ENCODE results near the gene GPR156. TPM values are rescaled to one million over a fixed set of nuclear protein-coding genes. Genes with fewer than 3 reads are reported as not detected.

The GPR156 gene
- total and polyA plus RNA-seq, 2 donors (not counting 3 experiments of a cell fraction or from before 2014, with no cell fraction given): 0.14 to 0.27 TPM

- no TSS peak for BruUV-seq (replicated peaks)
- peaks cover 5% of the 10 kb centered on the region for H3K4me1 ChIP-seq (ENCODE audit: control insufficient read depth, extremely low read depth, insufficient read depth, low read length)
- TF ChIP-seq CTCF (IDR thresholded peaks at IDR 0.05; ENCODE audit: extremely low read depth in 1 of 2, insufficient read depth in 1 of 2, low read depth in 1 of 2, low read length in 2 of 2): no peak
- no peak for TF ChIP-seq MYC (IDR thresholded peaks at IDR 0.05; ENCODE audit: low read depth, low read length)
- TF ChIP-seq FOS (IDR thresholded peaks at IDR 0.05; ENCODE audit: borderline replicate concordance, insufficient read depth, low read length): no peak
- no peak for TF ChIP-seq POLR2AphosphoS5 (IDR thresholded peaks at IDR 0.05; ENCODE audit: insufficient read depth, low read depth, low read length)
- TF ChIP-seq POLR2A (IDR thresholded peaks at IDR 0.05; ENCODE audit: low read depth, low read length): no peak
- no peak for TF ChIP-seq MAX (IDR thresholded peaks at IDR 0.05; ENCODE audit: insufficient read depth, insufficient read length)
- no peak for TF ChIP-seq JUN (IDR thresholded peaks at IDR 0.05; ENCODE audit: borderline replicate concordance, insufficient read depth, insufficient read length, low read depth)
- no peak for TF ChIP-seq EZH2 (IDR thresholded peaks at IDR 0.05; ENCODE audit: borderline replicate concordance, low read depth, low read length, severe bottlenecking)
- no peak for TF ChIP-seq GATA2 (IDR thresholded peaks at IDR 0.05; ENCODE audit: insufficient read depth, insufficient read length, low read depth, low read length)
- intact Hi-C loops (cut with micrococcal nuclease): no loop called here
- FAIRE-seq: no peak
- no peak overlapping the region for H3K4me2 ChIP-seq (ENCODE audit: insufficient read depth, low read length)
- no peaks in the 10 kb centered on the region for H3K27me3 ChIP-seq (ENCODE audit: control insufficient read depth in 2 of 2, insufficient read depth in 2 of 2, low read length in 2 of 2)
- no peak overlapping the region for H2AFZ ChIP-seq (ENCODE audit: low read depth, low read length)
- DNase-seq (ENCODE audit: low read depth, low spot score): no peak
- ChIA-PET POLR2A (interaction anchor here (1.6 kb wide), 1 partner anchor 44 kb away, joined by 4 read pairs; no protein-coding TSS in a partner anchor), CTCF (no interaction called here)
- no peak overlapping the region for H3K9ac ChIP-seq (replicated peaks; ENCODE audit: extremely low read depth, insufficient read depth, low read length)
- no peak overlapping the region for H3K27ac ChIP-seq (ENCODE audit: insufficient read depth, low read depth, low read length)
- dilution Hi-C loops (cut with MboI; ENCODE audit: extremely low pct_ligation_motif_present, low sequenced_read_pairs): no loop called here
- H3K9me3 ChIP-seq (replicated peaks; ENCODE audit: control insufficient read depth, insufficient read depth, low read length): no peaks in the 10 kb centered on the region
- H3K9me1 ChIP-seq (replicated peaks; ENCODE audit: control insufficient read depth, extremely low read depth, insufficient read depth, low read length): no peaks in the 10 kb centered on the region
- no peaks in the 10 kb centered on the region for H3K36me3 ChIP-seq (ENCODE audit: control insufficient read depth in 2 of 2, extremely low read depth in 1 of 2, insufficient read depth in 2 of 2, low read length in 2 of 2)
- H3K4me3 ChIP-seq (replicated peaks in 1 of 3; ENCODE audit: insufficient read depth in 1 of 3, low read depth in 1 of 3, low read length in 3 of 3): no peak overlapping the region
- H3K79me2 ChIP-seq (ENCODE audit: control insufficient read depth, insufficient read depth, low read length): no peaks in the 10 kb centered on the region
- no peaks in the 10 kb centered on the region for H4K20me1 ChIP-seq (replicated peaks; ENCODE audit: control insufficient read depth, extremely low read depth, insufficient read depth, low read length)
These were observed 145.9 kb downstream of the GPR156 start for GRCh38 chr3:120139140-120139539.

Measured in endothelial cell of umbilical vein (primary cell).